Prostate gland (tissue), 2 donors: ENCODE measurements around the gene CMSS1. TPM values are rescaled to one million over a fixed set of nuclear protein-coding genes. Genes with fewer than 3 reads are reported as not detected.
A peak's percentile ranks its signal among the peaks of the same experiment; 100 is the strongest.

Source experiments
- DNase-seq: peaks from one replicate; pipeline ENCODE4 v3.0.0-alpha.2; 2019; ENCODE audit warnings: low spot score
- H3K27ac ChIP-seq, 2 donors: fragments of 200-600 bp; sonication (generic); 2 replicates each; pipeline ENCODE4 v1.5.1; 2017 to 2019
- H3K27me3 ChIP-seq: fragments of 200-600 bp; sonication (generic); replicated peaks from 2 replicates; pipeline ENCODE4 v1.5.1; 2019; ENCODE audit not compliant: insufficient read depth
- H3K36me3 ChIP-seq, 2 donors: fragments of 200-600 bp; sonication (generic); 1 replicate in 1 of 2; 2 replicates in 1 of 2; pipeline versions ENCODE4 v1.5.1 to v1.8.1; 2017 to 2019
- H3K4me1 ChIP-seq: fragments of 200-600 bp; sonication (generic); replicated peaks from 2 replicates; pipeline ENCODE4 v1.5.1; 2019
- H3K4me3 ChIP-seq, 2 donors: fragments of 200-600 bp; sonication (generic); 2 replicates each; pipeline ENCODE4 v1.5.1; 2017 to 2019
- H3K9me3 ChIP-seq: fragments of 200-600 bp; sonication (generic); 2 replicates; pipeline ENCODE4 v1.5.1; 2017
- CTCF ChIP-seq, 4 experiments: fragments of 200-600 bp in 2 of 4; fragments of 450-650 bp in 2 of 4; sonication (generic) in 2 of 4; IDR thresholded peaks; 1 replicate in 3 of 4; 2 replicates in 1 of 4; pipeline ENCODE4 v1.5.1; 2016 to 2019; ENCODE audit warnings: antibody characterized with exemption in 4 of 4, mild to moderate bottlenecking in 2 of 4, moderate library complexity in 2 of 4
- POLR2A ChIP-seq: fragments of 450-650 bp; IDR thresholded peaks from one replicate; pipeline ENCODE4 v1.6.1; 2016; ENCODE audit warnings: antibody characterized with exemption, mild to moderate bottlenecking
- POLR2AphosphoS5 ChIP-seq: sonication (generic); formaldehyde crosslinking; IDR thresholded peaks from one replicate; pipeline ENCODE4 v1.6.1; 2017; ENCODE audit warnings: antibody characterized with exemption
- WGBS: methylation state at CpG from one replicate; pipeline ENCODE4 v1.1.5; 2018; 5-methylcytosine and 5-hydroxymethylcytosine counted together
- intact Hi-C: fragments of 100-400 bp; cut with DNase I; formaldehyde crosslinking; loops from one replicate; pipeline ENCODE4 v1.14.2; 2022
- total RNA-seq, 2 donors: library from RNA; depleted of rRNA; stranded (reverse); fragments of >200 nt; gene quantifications; one replicate each; pipeline ENCODE4 v1.1.0, GENCODE V29; 2016

Gene CMSS1
- total RNA-seq, 2 donors from 2014 or later = 10.2 to 13.6 TPM

- no peak for DNase-seq
- Histone ChIP-seq H3K9me3 (no peaks in the 10 kb centered on the region), H3K27me3 (no peaks in the 10 kb centered on the region), H3K4me1 (no peaks in the 10 kb centered on the region), H3K27ac (peak overlapping the region; percentile 42 to 83), H3K36me3 (no peaks in the 10 kb centered on the region), H3K4me3 (no peak overlapping the region)
- 52% methylated on average over 1 of the region's 1 CpG for WGBS
- intact Hi-C loops = no loop called here
- no peak for TF ChIP-seq POLR2AphosphoS5
Measured at GRCh38 chr3:99869621-99870020, 52.0 kb downstream of the CMSS1 start.

DNA sequence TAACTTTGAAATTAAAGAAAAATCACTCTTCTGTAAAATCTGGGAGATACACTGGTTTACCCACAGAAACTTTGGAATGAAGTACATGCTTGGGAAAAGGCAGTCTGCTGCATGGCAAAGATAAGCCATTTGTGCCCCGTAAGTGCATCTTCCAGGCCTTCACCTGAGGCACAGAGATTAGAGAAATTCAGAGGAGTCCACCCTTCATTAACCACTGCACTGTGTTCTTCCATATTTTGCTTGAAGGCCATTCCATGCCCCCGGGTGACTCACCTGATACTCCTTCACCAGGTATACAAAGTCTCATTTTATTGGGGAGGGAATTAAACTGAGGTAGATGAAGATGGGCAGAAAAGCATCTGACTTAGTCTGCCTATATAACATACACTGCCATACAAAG lies 53.0 kb downstream of the CMSS1 start:
- WGBS = 94% methylated on average over 2 of the region's 2 CpGs
- no peaks in the 10 kb centered on the region for H3K36me3 ChIP-seq
- H3K4me1 ChIP-seq = no peaks in the 10 kb centered on the region
- H3K27ac ChIP-seq = peak overlapping the region; percentile 42 to 83
- no peaks in the 10 kb centered on the region for H3K9me3 ChIP-seq
- H3K27me3 ChIP-seq = no peaks in the 10 kb centered on the region
- intact Hi-C loops = no loop called here
- TF ChIP-seq POLR2AphosphoS5 = no peak
- no peak for TF ChIP-seq CTCF (IDR thresholded peaks at IDR 0.05)
- no peak for TF ChIP-seq POLR2A
- H3K4me3 ChIP-seq = no peak overlapping the region
- DNase-seq = no peak

- Histone ChIP-seq H3K36me3 (no peaks in the 10 kb centered on the region), H3K4me1 (no peaks in the 10 kb centered on the region), H3K27me3 (no peaks in the 10 kb centered on the region), H3K4me3 (no peak overlapping the region), H3K9me3 (no peaks in the 10 kb centered on the region), H3K27ac (peak overlapping the region; percentile 73 to 83)
- intact Hi-C loops = no loop called here
- no peak for TF ChIP-seq CTCF (IDR thresholded peaks at IDR 0.05)
- TF ChIP-seq POLR2AphosphoS5 = no peak
- no peak for TF ChIP-seq POLR2A
- no peak for DNase-seq
- 54% methylated on average over 4 of the region's 4 CpGs for WGBS
Measured at GRCh38 chr3:99871231-99872045, 53.8 kb downstream of the CMSS1 start.

DNA sequence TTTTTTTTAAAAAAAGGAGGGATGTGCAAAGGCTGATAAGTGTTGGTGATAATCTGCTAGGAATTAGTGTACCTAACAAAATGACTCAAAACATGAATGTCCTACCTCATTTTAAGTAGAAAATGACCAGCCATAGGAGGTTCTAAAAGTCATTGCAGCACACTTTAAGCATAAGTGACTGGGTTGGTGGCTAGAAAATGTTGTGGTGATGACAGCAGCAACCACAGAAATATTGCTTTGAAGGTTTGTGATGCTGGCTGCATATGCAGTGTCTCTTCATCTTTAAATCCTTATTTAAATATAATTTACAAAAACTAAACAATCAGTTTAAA lies 55.2 kb downstream of the CMSS1 start:
- H3K9me3 ChIP-seq = no peaks in the 10 kb centered on the region
- TF ChIP-seq POLR2A (no peak), POLR2AphosphoS5 (no peak), CTCF (IDR thresholded peaks at IDR 0.05) (no peak)
- H3K27me3 ChIP-seq = no peaks in the 10 kb centered on the region
- no peak overlapping the region for H3K4me3 ChIP-seq
- peak overlapping the region; percentile 73 to 83 for H3K27ac ChIP-seq
- intact Hi-C loops = no loop called here
- no peaks in the 10 kb centered on the region for H3K36me3 ChIP-seq
- no peak for DNase-seq
- no peaks in the 10 kb centered on the region for H3K4me1 ChIP-seq

DNA sequence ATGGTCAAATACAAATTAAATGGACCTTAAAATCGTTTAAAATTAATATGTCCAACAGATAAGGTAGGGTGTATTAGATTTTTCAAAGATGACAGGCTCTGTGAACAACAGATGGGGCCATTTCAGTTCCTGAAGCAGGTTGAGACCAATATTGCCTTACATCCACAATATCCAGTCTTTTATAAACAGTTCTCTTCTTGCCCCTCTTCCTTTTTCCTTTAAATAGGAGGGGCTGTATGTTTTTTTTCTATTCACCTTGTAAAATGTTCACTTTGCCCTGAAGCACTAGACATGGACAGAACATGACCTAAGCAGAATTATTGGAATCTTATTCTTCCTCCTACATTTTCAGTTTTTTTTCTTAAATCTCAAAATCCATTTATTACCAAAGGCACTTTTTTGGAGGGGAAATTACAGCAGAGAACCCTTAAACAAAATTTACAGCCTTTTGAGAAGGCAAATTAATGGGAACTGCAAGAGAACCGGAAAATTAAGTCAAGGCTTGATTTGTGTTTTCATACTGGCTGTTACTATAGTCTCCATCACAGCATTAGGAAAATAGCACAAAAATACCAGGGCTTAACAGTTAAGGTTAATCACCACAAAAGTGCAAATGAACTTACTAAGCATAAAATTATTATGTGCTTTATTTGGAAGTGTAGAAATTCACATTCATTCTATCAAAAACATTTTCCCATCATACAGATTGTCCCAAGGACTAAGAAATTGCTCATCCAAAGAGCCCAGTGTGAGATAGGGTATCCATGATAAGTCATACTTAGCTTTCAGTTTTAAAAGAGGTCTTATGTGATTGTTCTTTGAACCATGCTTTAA lies 55.8 kb downstream of the CMSS1 start:
- H3K36me3 ChIP-seq = no peaks in the 10 kb centered on the region
- no peaks in the 10 kb centered on the region for H3K4me1 ChIP-seq
- no peaks in the 10 kb centered on the region for H3K9me3 ChIP-seq
- peak overlapping the region; percentile 73 to 83 for H3K27ac ChIP-seq
- peak overlapping the region; percentile 40 to 45 for H3K4me3 ChIP-seq
- H3K27me3 ChIP-seq = no peaks in the 10 kb centered on the region
- intact Hi-C loops = no loop called here
- no peak for DNase-seq
- TF ChIP-seq POLR2A (no peak), POLR2AphosphoS5 (no peak), CTCF (IDR thresholded peaks at IDR 0.05) (no peak)
- 31% methylated on average over 2 of the region's 2 CpGs for WGBS
